Kidney tubule cell (primary cell): ENCODE results near the gene RTN1.

Experiments used
- DNase-seq: peaks from one replicate; pipeline ENCODE4 v3.0.0-alpha.2; 2018; ENCODE audit warnings: low spot score

Gene RTN1

DNA sequence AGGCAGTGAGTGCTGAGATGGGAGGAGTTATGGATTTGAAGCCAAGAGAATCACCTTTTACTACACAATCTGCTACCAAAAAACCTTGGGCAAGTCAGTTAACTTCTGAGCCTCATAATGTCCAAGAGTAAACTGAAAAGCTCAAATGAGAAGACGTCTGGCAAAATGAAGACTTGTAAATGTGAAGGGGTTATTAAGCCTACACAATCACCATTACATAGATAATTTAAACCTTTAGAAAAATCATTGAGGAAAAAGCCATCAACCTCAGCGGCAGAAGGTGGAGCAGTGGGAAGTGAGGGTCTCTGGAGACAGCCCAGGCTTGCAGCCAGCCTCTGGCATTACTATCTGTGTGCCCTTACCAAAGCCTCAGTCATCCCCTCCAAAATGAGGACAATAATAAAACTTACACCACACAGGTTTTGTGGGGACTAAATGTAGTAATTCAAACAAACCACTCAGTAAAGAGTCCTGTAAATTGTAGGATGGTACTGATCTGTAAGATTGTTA is 243.5 kb downstream of the RTN1 start:
- no peak for DNase-seq

DNA sequence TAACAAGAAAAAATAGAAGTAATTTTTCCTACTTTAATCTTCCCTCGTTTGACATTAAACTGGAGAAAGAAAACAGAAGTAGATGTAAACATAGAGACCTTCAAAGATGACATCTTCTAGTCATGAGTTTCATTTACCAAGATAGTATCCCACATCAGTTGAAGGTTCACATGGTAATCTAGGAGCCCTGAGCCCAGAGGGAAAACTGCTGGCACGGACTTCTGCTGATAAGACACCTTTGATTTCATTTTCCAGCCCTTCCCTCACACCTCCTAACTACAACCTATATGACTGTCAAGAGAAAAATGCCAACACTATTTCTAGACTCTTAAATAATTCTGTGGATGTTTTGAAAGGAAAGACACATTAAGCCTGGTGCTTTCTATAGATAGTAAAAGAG is 247.9 kb downstream of the RTN1 start:
- no peak for DNase-seq

GRCh38 chr14:59619061-59619460 is 251.5 kb downstream of the RTN1 start:
- no peak for DNase-seq

DNA sequence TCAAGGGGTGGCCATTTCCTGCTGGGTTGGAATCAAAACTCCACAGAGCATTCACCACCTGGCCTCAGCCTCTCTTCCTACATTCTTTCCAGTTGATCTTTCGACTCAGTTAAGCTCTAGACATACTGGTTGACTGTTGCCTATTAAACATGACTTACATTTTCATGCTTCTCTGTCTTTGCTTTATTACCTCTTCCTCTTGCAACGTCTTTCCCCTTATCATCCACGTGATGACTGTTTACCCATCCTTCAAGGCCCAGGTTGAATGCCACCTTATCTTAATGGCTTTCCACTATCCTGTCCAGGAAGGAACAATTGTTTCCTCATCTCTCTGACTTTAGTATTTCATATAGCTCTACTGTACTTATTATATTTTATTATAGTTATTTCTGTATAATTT is 269.5 kb downstream of the RTN1 start:
- no peak for DNase-seq

- DNase-seq = peak; percentile 41
Measured at GRCh38 chr14:59600211-59600945, 270.2 kb downstream of the RTN1 start.

DNA sequence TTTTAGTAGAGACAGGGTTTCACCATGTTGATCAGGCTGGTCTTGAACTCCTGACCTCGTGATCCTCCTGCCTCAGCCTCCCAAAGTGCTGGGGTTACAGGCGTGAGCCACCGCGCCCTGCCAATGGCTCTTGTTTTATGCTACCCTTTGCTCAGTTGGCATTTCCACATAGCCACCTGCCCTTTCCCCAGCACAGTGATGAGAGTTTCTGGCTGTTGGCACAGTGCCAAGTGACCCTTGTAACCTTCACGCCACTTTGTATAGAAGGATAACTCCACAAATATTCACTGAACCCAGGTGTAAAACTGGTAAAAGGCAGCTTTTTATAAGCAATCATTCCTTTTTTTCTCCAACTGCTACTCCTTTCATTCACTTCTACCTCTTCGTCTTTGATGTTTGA is 275.5 kb downstream of the RTN1 start:
- no peak for DNase-seq

DNA sequence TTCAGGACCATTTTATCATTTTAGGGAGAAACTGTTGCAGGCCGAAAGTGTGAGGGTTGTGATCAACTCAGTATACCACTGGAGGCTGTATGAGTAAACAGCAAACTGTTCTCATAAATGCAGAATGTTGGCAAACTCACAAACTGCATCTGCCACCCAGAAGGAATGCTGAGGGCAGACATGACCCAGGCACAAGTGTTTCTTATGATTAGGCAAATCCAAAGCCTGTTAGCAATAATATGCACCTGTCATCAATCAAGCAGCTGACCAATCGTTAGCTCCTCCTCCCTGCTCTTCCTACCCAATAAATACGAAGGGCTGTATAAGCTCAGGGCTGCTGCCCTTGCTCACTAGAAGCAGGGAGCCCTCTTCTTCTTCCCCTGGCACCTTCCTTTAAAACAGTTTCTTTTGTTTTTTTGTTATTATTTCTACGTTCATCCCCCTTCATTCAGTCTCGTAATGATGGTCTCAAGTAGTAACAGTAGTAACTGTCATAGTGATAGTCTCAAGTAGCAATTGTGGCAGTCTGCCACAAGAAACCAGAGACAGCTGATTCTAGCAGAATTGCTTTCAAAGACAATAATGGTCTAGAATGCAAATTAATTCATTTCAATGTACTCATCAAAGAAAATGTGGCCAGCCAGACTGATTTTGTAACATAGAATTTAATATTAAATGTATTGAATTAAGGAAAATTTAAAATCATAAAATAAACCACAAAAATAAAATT is 278.8 kb downstream of the RTN1 start:
- no peak for DNase-seq

- no peak for DNase-seq
Measured at GRCh38 chr14:59588101-59588500, 282.5 kb downstream of the RTN1 start.

GRCh38 chr14:59585891-59586554 is 284.6 kb downstream of the RTN1 start:
- DNase-seq = no peak

GRCh38 chr14:59583755-59584154 is 286.8 kb downstream of the RTN1 start:
- DNase-seq = peak; percentile 2

DNA sequence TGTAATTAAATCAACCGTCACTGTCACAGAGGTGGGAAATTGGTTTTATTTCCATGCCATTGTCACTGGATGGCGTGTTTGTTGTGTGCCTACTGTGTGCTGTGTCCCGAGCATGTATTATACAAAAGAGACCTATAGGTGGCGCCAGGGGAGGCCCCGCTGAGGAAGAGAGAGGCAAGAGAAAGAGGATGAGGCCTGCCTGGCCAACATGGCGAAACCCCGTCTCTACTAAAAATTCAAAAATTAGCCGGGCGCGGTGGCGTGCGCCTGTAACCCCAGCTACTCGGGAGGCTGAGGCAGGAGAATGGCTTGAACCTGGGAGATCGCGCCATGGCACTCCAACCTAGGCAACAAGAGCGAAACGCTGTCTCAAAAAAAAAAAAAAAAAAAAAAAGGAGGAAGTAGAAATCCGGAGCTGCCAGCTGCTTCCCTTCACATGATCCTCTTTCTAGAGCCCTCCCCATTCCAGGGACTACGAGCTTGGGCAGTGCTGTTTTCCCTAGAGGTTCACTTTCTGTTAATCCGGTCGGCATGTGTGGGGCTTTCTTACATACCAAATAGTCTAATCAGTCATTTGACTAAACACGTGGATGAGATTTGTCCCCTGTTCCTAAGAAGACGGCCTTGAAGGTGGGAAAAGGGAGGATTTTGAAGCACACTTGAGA is 287.6 kb downstream of the RTN1 start:
- no peak for DNase-seq

DNA sequence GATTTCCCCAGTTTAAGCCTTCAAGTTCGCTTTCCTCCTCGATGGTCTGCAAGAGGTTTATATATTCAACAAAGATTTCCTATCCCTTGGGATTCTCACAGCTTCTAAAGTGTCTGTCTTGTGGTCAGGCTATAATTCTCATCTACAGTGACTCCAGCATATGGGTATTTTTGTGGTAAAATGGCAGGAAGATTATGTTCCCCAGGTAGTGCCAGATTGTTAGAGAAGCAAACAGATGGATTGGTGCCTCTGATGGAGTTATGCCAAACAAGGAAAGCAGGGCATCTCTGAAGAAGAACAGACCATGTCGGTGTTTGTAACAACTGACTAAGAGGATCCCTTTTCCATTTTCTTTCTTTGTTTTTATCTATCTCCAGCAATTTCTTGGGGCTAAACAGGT is 288.4 kb downstream of the RTN1 start:
- DNase-seq = no peak

GRCh38 chr14:59580911-59581310 is 289.7 kb downstream of the RTN1 start:
- no peak for DNase-seq

DNA sequence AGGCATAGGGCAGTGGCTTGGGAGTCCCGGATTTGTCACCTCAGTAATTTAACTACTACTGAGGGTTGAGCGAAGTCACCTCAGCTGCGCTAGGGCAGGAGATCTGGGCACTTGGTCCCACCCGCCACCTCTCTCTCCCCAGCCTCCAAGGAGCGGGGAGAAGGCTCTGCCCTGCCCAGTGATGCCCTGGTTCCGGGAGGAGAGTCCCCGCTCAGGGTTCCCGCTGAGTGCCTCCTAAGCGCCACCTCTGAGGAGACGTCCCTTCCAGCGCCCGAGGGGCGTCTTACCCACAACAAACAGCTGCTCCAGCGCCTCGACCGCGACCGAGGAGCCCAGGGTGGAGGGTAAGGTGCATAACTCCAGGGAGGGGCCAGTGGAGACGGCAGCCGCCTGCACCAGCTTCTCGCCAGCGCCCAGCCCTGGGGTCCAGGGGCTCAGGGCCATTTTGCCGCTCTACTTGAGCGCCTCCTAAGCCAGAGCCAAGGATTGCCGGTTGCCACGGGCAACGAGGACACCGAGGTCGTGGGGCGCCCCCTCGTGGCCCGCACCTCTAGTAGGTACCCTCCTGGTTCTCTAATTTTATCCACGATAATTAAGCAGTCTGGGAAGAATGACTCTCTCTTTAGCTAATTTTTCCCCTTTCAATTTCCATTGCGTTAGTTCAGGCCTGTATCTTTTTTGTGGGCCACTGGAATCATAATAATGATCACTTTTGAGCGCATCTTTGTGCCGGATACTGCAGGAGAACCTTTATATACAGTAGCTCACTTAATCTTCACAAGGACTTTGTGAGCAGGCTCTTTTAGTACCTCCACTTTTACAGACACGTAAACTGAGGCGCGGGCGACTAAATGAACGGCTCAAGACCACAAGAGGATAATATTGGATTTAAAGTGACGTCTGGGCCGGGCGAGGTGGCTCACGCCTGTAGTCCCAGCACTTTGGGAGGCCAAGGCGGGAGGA is 294.0 kb downstream of the RTN1 start, which contains the start of gene CCDC175:
CCDC175 (minus strand) TSS at position 481 of the 963 bp plus-strand sequence; CDS start at position 444, 37 bp downstream.
- peak; percentile 84 for DNase-seq

- DNase-seq = peak; percentile 10
Measured at GRCh38 chr14:59570122-59570521, 300.5 kb downstream of the RTN1 start.

- DNase-seq = peak; percentile 7
Measured at GRCh38 chr14:59566725-59567124, 303.9 kb downstream of the RTN1 start.

DNA sequence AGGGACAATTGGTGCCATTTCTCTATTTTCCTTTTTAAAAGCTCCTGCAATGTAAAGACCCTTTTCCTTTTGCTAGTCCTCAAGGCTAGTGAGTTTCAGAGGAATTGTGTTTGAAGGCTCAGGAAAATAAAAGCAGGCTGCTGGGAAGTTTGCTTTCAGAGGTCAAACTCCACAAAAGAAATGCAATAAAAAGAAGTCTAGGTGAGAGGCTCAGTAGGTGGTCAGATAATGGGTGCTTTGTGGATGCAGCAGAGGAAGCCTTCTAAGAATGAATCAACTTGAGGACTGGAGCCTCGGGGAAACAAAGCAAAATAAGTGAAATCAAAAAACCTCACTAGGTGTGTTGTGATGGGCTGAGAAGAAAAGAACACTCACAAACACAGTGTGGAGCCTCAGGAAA is 304.3 kb downstream of the RTN1 start:
- no peak for DNase-seq

GRCh38 chr14:59565087-59565486 is 305.5 kb downstream of the RTN1 start:
- DNase-seq = peak; percentile 58

DNA sequence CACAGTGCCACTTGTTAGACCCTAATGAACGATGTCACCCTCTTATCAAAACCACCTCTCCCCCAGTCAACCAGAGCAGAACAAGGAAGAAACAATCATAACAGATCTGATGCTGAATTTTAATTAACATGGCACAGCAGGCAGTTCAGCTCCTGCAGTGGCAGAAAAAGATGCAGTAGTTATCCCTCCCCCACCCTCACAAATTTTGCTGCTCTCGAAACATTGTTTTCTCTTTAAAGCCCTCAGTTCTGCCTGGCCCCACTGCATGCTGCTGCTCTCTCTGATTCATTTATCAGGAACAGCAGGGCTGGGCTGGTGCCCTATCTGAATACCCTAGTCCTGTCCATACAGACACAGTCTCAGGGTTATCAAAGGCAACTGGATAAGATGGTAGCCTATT is 306.2 kb downstream of the RTN1 start:
- DNase-seq = no peak

DNA sequence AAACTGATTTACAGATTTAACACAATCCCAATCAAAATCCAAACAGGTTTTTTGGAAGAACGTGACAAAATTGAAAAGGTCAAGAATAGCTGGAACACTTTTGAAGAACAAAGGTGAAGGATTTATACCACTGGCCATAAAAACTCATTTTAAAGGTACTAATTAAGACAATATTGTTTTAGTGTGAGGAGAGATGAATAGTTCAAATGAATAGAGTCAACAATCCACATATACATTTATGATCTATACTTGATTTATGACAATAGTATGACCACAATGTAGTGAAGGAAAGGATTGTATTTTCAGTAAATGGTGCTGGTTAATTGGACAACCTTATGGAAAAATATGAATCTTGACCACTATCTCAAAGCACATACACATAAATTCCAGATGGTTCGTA is 323.3 kb downstream of the RTN1 start:
- DNase-seq = no peak
